Measurements from ENCODE around the gene DNAJC30.
"Not testable (repeated sequence)": the region's sequence is repeated elsewhere in the genome, so short reads cannot be mapped to it uniquely, and the experiment has no call there.

DNAJC30 gene

GRCh38 chr7:73718905-73719805, 35.9 kb upstream of the DNAJC30 start, which contains the start of gene STX1A:
Gene STX1A (minus strand): TSS chr7:73719669. CDS start chr7:73719631, 38 bp downstream.
- H3K4me1 ChIP-seq (ENCODE audit: control insufficient read depth, low read depth, low read length), result no peaks in the 10 kb centered on the region
- H3K36me3 ChIP-seq (ENCODE audit: control insufficient read depth, low read depth, low read length), result no peaks in the 10 kb centered on the region
- H3K27me3 ChIP-seq (ENCODE audit: control insufficient read depth, insufficient read depth, low read length), result peaks cover 23% of the 10 kb centered on the region
- H3K9ac ChIP-seq (ENCODE audit: low read length), result peak within 1 kb of the TSS; percentile 45
- no peaks in the 10 kb centered on the region for H3K9me3 ChIP-seq (ENCODE audit: control insufficient read depth, low read depth, low read length)
- no peak within 1 kb of the TSS for H3K27ac ChIP-seq (ENCODE audit: low read length)
- peak within 1 kb of the TSS; percentile 81 for H3K4me3 ChIP-seq (ENCODE audit: low read length)

GRCh38 chr7:73718438-73718881, 35.2 kb upstream of the DNAJC30 start:
- Histone ChIP-seq H3K27ac (ENCODE audit: low read length) (no peak overlapping the region), H3K4me3 (ENCODE audit: low read length) (peak overlapping the region; percentile 81), H3K27me3 (ENCODE audit: control insufficient read depth, insufficient read depth, low read length) (peaks cover 23% of the 10 kb centered on the region), H3K9me3 (ENCODE audit: control insufficient read depth, low read depth, low read length) (no peaks in the 10 kb centered on the region), H3K9ac (ENCODE audit: low read length) (no peak overlapping the region), H3K36me3 (ENCODE audit: control insufficient read depth, low read depth, low read length) (no peaks in the 10 kb centered on the region), H3K4me1 (ENCODE audit: control insufficient read depth, low read depth, low read length) (no peaks in the 10 kb centered on the region)

GRCh38 chr7:73717991-73718405, 34.7 kb upstream of the DNAJC30 start:
- Histone ChIP-seq H3K27me3 (ENCODE audit: control insufficient read depth, insufficient read depth, low read length) (peaks cover 23% of the 10 kb centered on the region), H3K4me3 (ENCODE audit: low read length) (no peak overlapping the region), H3K27ac (ENCODE audit: low read length) (no peak overlapping the region), H3K36me3 (ENCODE audit: control insufficient read depth, low read depth, low read length) (no peaks in the 10 kb centered on the region), H3K9me3 (ENCODE audit: control insufficient read depth, low read depth, low read length) (no peaks in the 10 kb centered on the region), H3K9ac (ENCODE audit: low read length) (no peak overlapping the region), H3K4me1 (ENCODE audit: control insufficient read depth, low read depth, low read length) (no peaks in the 10 kb centered on the region)

GRCh38 chr7:73717025-73717807, 34.0 kb upstream of the DNAJC30 start:
- no peaks in the 10 kb centered on the region for H3K36me3 ChIP-seq (ENCODE audit: control insufficient read depth, low read depth, low read length)
- H3K4me3 ChIP-seq (ENCODE audit: low read length), result no peak overlapping the region
- H3K9me3 ChIP-seq (ENCODE audit: control insufficient read depth, low read depth, low read length), result no peaks in the 10 kb centered on the region
- peaks cover 23% of the 10 kb centered on the region for H3K27me3 ChIP-seq (ENCODE audit: control insufficient read depth, insufficient read depth, low read length)
- H3K27ac ChIP-seq (ENCODE audit: low read length), result no peak overlapping the region
- H3K4me1 ChIP-seq (ENCODE audit: control insufficient read depth, low read depth, low read length), result no peaks in the 10 kb centered on the region
- H3K9ac ChIP-seq (ENCODE audit: low read length), result no peak overlapping the region

- Histone ChIP-seq H3K4me1 (ENCODE audit: control insufficient read depth, low read depth, low read length) (no peaks in the 10 kb centered on the region), H3K4me3 (ENCODE audit: low read length) (no peak overlapping the region), H3K27me3 (ENCODE audit: control insufficient read depth, insufficient read depth, low read length) (peaks cover 23% of the 10 kb centered on the region), H3K9ac (ENCODE audit: low read length) (no peak overlapping the region), H3K9me3 (ENCODE audit: control insufficient read depth, low read depth, low read length) (no peaks in the 10 kb centered on the region), H3K27ac (ENCODE audit: low read length) (no peak overlapping the region), H3K36me3 (ENCODE audit: control insufficient read depth, low read depth, low read length) (no peaks in the 10 kb centered on the region)
Measured at GRCh38 chr7:73716318-73716890, 33.2 kb upstream of the DNAJC30 start.

GRCh38 chr7:73715648-73716317, 32.5 kb upstream of the DNAJC30 start:
- Histone ChIP-seq H3K9me3 (ENCODE audit: control insufficient read depth, low read depth, low read length) (no peaks in the 10 kb centered on the region), H3K27me3 (ENCODE audit: control insufficient read depth, insufficient read depth, low read length) (peaks cover 23% of the 10 kb centered on the region), H3K9ac (ENCODE audit: low read length) (no peak overlapping the region), H3K4me3 (ENCODE audit: low read length) (no peak overlapping the region), H3K4me1 (ENCODE audit: control insufficient read depth, low read depth, low read length) (no peaks in the 10 kb centered on the region), H3K27ac (ENCODE audit: low read length) (no peak overlapping the region), H3K36me3 (ENCODE audit: control insufficient read depth, low read depth, low read length) (no peaks in the 10 kb centered on the region)

GRCh38 chr7:73713319-73713718, 30.1 kb upstream of the DNAJC30 start:
- H3K4me1 ChIP-seq (ENCODE audit: control insufficient read depth, low read depth, low read length); H3K36me3 ChIP-seq (ENCODE audit: control insufficient read depth, low read depth, low read length); H3K27me3 ChIP-seq (ENCODE audit: control insufficient read depth, insufficient read depth, low read length); H3K4me3 ChIP-seq (ENCODE audit: low read length); H3K9ac ChIP-seq (ENCODE audit: low read length); H3K27ac ChIP-seq (ENCODE audit: low read length); H3K9me3 ChIP-seq (ENCODE audit: control insufficient read depth, low read depth, low read length): not testable (repeated sequence)

GRCh38 chr7:73712773-73713172, 29.5 kb upstream of the DNAJC30 start:
- Histone ChIP-seq H3K4me1 (ENCODE audit: control insufficient read depth, low read depth, low read length) (no peaks in the 10 kb centered on the region), H3K27ac (ENCODE audit: low read length) (no peak overlapping the region), H3K27me3 (ENCODE audit: control insufficient read depth, insufficient read depth, low read length) (peaks cover under 1% of the 10 kb centered on the region)

GRCh38 chr7:73708961-73709549, 25.8 kb upstream of the DNAJC30 start:
- no peaks in the 10 kb centered on the region for H3K9me3 ChIP-seq (ENCODE audit: control insufficient read depth, low read depth, low read length)

More at GRCh38 chr7:73712773-73713172, 29.5 kb upstream of the DNAJC30 start:
- Histone ChIP-seq H3K36me3 (ENCODE audit: control insufficient read depth, low read depth, low read length) (no peaks in the 10 kb centered on the region), H3K9me3 (ENCODE audit: control insufficient read depth, low read depth, low read length) (no peaks in the 10 kb centered on the region), H3K9ac (ENCODE audit: low read length) (no peak overlapping the region), H3K4me3 (ENCODE audit: low read length) (no peak overlapping the region)

GRCh38 chr7:73707045-73707631, 23.9 kb upstream of the DNAJC30 start:
- Histone ChIP-seq H3K27me3 (ENCODE audit: control insufficient read depth, insufficient read depth, low read length) (no peaks in the 10 kb centered on the region), H3K36me3 (ENCODE audit: control insufficient read depth, low read depth, low read length) (no peaks in the 10 kb centered on the region), H3K4me3 (ENCODE audit: low read length) (no peak overlapping the region), H3K9ac (ENCODE audit: low read length) (no peak overlapping the region), H3K27ac (ENCODE audit: low read length) (no peak overlapping the region), H3K9me3 (ENCODE audit: control insufficient read depth, low read depth, low read length) (no peaks in the 10 kb centered on the region), H3K4me1 (ENCODE audit: control insufficient read depth, low read depth, low read length) (peaks cover 12% of the 10 kb centered on the region)

More at GRCh38 chr7:73708961-73709549, 25.8 kb upstream of the DNAJC30 start:
- Histone ChIP-seq H3K4me1 (ENCODE audit: control insufficient read depth, low read depth, low read length) (peaks cover 5% of the 10 kb centered on the region), H3K27ac (ENCODE audit: low read length) (no peak overlapping the region), H3K36me3 (ENCODE audit: control insufficient read depth, low read depth, low read length) (no peaks in the 10 kb centered on the region), H3K27me3 (ENCODE audit: control insufficient read depth, insufficient read depth, low read length) (no peaks in the 10 kb centered on the region), H3K4me3 (ENCODE audit: low read length) (no peak overlapping the region), H3K9ac (ENCODE audit: low read length) (no peak overlapping the region)

Data from iPS-18a (cell line).